GM23338 (cell line): ENCODE results near the gene GDPD5. TPM values are rescaled to one million over a fixed set of nuclear protein-coding genes. Genes with fewer than 3 reads are reported as not detected.

Source experiments
- ATAC-seq: fragments of 200-7000 bp; cut with Tn5 transposase; 3 replicates; pipeline ENCODE4 v1.9.1; 2020
- DNase-seq: peaks from one replicate; pipeline ENCODE4 v3.0.0-alpha.2; 2015; ENCODE audit warnings: low spot score
- H2AFZ ChIP-seq: fragments of 200-600 bp; sonication (generic); 2 replicates; pipeline ENCODE4 v1.8.0; 2016; ENCODE audit warnings: antibody characterized with exemption, mild to moderate bottlenecking, moderate library complexity
- H3F3A ChIP-seq: fragments of 200-600 bp; sonication (generic); replicated peaks from 2 replicates; pipeline ENCODE4 v1.8.0; 2017; ENCODE audit warnings: antibody characterized with exemption, mixed run types, low read depth
- H3K27ac ChIP-seq: fragments of 200-600 bp; sonication (generic); 2 replicates; pipeline ENCODE4 v1.6.1; 2016; ENCODE audit warnings: low read depth
- H3K27me3 ChIP-seq: fragments of 200-600 bp; sonication (generic); 2 replicates; pipeline ENCODE4 v1.8.0; 2016; ENCODE audit warnings: mild to moderate bottlenecking, mixed run types, moderate library complexity; ENCODE audit not compliant: insufficient read depth
- H3K36me3 ChIP-seq: fragments of 200-600 bp; sonication (generic); 2 replicates; pipeline ENCODE4 v1.8.0; 2016; ENCODE audit warnings: mild to moderate bottlenecking; ENCODE audit not compliant: insufficient read depth
- H3K4me1 ChIP-seq: fragments of 200-600 bp; sonication (generic); 2 replicates; pipeline ENCODE4 v1.8.0; 2016; ENCODE audit warnings: mild to moderate bottlenecking, moderate library complexity; ENCODE audit not compliant: insufficient read depth
- H3K4me2 ChIP-seq: fragments of 200-600 bp; sonication (generic); 2 replicates; pipeline ENCODE4 v1.7.1; 2017; ENCODE audit warnings: mixed run types
- H3K4me3 ChIP-seq: fragments of 200-600 bp; sonication (generic); 2 replicates; pipeline ENCODE4 v1.6.1; 2016; ENCODE audit warnings: mixed run types
- H3K79me2 ChIP-seq: fragments of 200-600 bp; sonication (generic); replicated peaks from 2 replicates; pipeline ENCODE4 v1.8.0; 2017; ENCODE audit warnings: mild to moderate bottlenecking; ENCODE audit not compliant: insufficient read depth
- H3K9me2 ChIP-seq: fragments of 200-600 bp; sonication (generic); 2 replicates; pipeline ENCODE4 v1.8.0; 2017; ENCODE audit not compliant: insufficient read depth
- H4K20me1 ChIP-seq: fragments of 200-600 bp; sonication (generic); replicated peaks from 2 replicates; pipeline ENCODE4 v1.8.0; 2017; ENCODE audit warnings: mild to moderate bottlenecking; ENCODE audit not compliant: insufficient read depth
- H3K27ac Mint-ChIP-seq: 2 replicates; pipeline ENCODE4 v1.8.0; 2020; ENCODE audit warnings: inconsistent platforms, mild to moderate bottlenecking, moderate library complexity, mixed read lengths
- H3K27me3 Mint-ChIP-seq: 3 replicates; pipeline ENCODE4 v1.8.0; 2022; ENCODE audit warnings: low read depth, mild to moderate bottlenecking, moderate library complexity, mixed read lengths, inconsistent platforms; ENCODE audit not compliant: insufficient read depth, poor library complexity
- H3K36me3 Mint-ChIP-seq: 3 replicates; pipeline ENCODE4 v1.8.0; 2021; ENCODE audit warnings: low read depth, mild to moderate bottlenecking, inconsistent platforms, moderate library complexity, mixed read lengths
- H3K4me1 Mint-ChIP-seq: 3 replicates; pipeline ENCODE4 v1.8.0; 2020; ENCODE audit warnings: mild to moderate bottlenecking, inconsistent platforms, mixed read lengths
- H3K4me3 Mint-ChIP-seq: 3 replicates; pipeline ENCODE4 v1.8.0; 2021; ENCODE audit warnings: moderate library complexity, mild to moderate bottlenecking, inconsistent platforms, mixed read lengths
- H3K9me3 Mint-ChIP-seq: 3 replicates; pipeline ENCODE4 v1.8.0; 2020; ENCODE audit warnings: moderate library complexity, mild to moderate bottlenecking, inconsistent platforms, mixed read lengths
- CREB1 ChIP-seq: fragments of 250-450 bp; sonication (Bioruptor Pico); IDR thresholded peaks from 2 replicates; pipeline ENCODE4 v1.5.0; 2020; ENCODE audit warnings: low read depth, mild to moderate bottlenecking, moderate library complexity
- CTCF ChIP-seq, 2 experiments: fragments of 200-600 bp in 1 of 2; sonication (generic) in 1 of 2; conservative IDR thresholded peaks; 2 replicates each; pipeline versions ENCODE4 v1.5.1 to v1.6.1; 2016 to 2017; ENCODE audit warnings: antibody characterized with exemption in 2 of 2, low read depth in 2 of 2, mild to moderate bottlenecking in 2 of 2, moderate library complexity in 1 of 2
- ETS1 ChIP-seq: IDR thresholded peaks from 2 replicates; pipeline ENCODE4 v1.6.1; 2016; ENCODE audit warnings: antibody characterized with exemption
- EZH2 ChIP-seq: fragments of 200-600 bp; sonication (generic); IDR thresholded peaks from one replicate; pipeline ENCODE4 v1.8.0; 2017; ENCODE audit warnings: antibody characterized with exemption, mild to moderate bottlenecking, low read depth; ENCODE audit not compliant: unreplicated experiment
- EZH2phosphoT487 ChIP-seq: fragments of 200-600 bp; sonication (generic); IDR thresholded peaks from one replicate; pipeline ENCODE4 v1.8.1; 2018; ENCODE audit warnings: antibody characterized with exemption; ENCODE audit not compliant: unreplicated experiment
- JUNB ChIP-seq: IDR thresholded peaks from one replicate; pipeline ENCODE4 v1.6.1; 2016; ENCODE audit warnings: antibody characterized with exemption; ENCODE audit not compliant: unreplicated experiment
- NANOG ChIP-seq: IDR thresholded peaks from 2 replicates; pipeline ENCODE4 v1.6.1; 2016; ENCODE audit warnings: antibody characterized with exemption, borderline replicate concordance
- POLR2AphosphoS5 ChIP-seq: IDR thresholded peaks from 2 replicates; pipeline ENCODE4 v1.6.1; 2016; ENCODE audit warnings: antibody characterized with exemption, low read depth
- REST ChIP-seq: IDR thresholded peaks from one replicate; pipeline ENCODE4 v1.6.1; 2018; ENCODE audit warnings: antibody characterized with exemption; ENCODE audit not compliant: unreplicated experiment
- STAT1 ChIP-seq: IDR thresholded peaks from one replicate; pipeline ENCODE4 v1.6.1; 2016; ENCODE audit warnings: antibody characterized with exemption; ENCODE audit not compliant: unreplicated experiment
- ZNF114 ChIP-seq: fragments of 250-450 bp; sonication (Bioruptor Pico); IDR thresholded peaks from 2 replicates; pipeline ENCODE4 v1.5.0; 2020; ENCODE audit warnings: mild to moderate bottlenecking, moderate library complexity
- ZNF331 ChIP-seq: fragments of 250-450 bp; sonication (Bioruptor Pico); IDR thresholded peaks from 2 replicates; pipeline ENCODE4 v1.5.0; 2020; ENCODE audit warnings: low read depth, mild to moderate bottlenecking, moderate library complexity
- ZNF462 ChIP-seq: fragments of 250-450 bp; sonication (Bioruptor Pico); IDR thresholded peaks from 2 replicates; pipeline ENCODE4 v1.5.0; 2020; ENCODE audit warnings: mild to moderate bottlenecking, moderate library complexity
- polyA plus RNA-seq: library from polyadenylated mRNA; unstranded; fragments of >200 nt; fragmentation: Nextera tagmentation; extraction: Ambion mirVana; gene quantifications from 2 replicates; pipeline ENCODE4 v1.2.1, GENCODE V29; 2016
- total RNA-seq: library from RNA; depleted of rRNA; stranded (reverse); fragments of >200 nt; shearing (Covaris generic); gene quantifications from 2 replicates; pipeline ENCODE4 v1.2.3, GENCODE V29; 2014

GDPD5 gene
- total and polyA plus RNA-seq, 2 experiments from 2014 or later = 1.6 to 4.9 TPM

- Histone ChIP-seq H3F3A (no peaks in the 10 kb centered on the region), H3K4me1 (0 out of 2 replicates have a peak, but pooled peaks cover 3% of the 10 kb centered on the region), H3K79me2 (no peaks in the 10 kb centered on the region), H3K27ac (no peak overlapping the region), H3K36me3 (no peaks in the 10 kb centered on the region), H3K4me3 (no peak overlapping the region), H3K27me3 (no peaks in the 10 kb centered on the region), H3K9me2 (no peaks in the 10 kb centered on the region), H4K20me1 (no peaks in the 10 kb centered on the region), H3K4me2 (no peak overlapping the region), H2AFZ (no peak overlapping the region; the same call in 1 of the 2 replicates)
- Mint-ChIP-seq H3K27ac (no peak overlapping the region), H3K27me3 (peaks cover 8% of the 10 kb centered on the region), H3K36me3 (no peaks in the 10 kb centered on the region), H3K4me3 (no peak overlapping the region; the same call in 2 of the 3 replicates), H3K4me1 (peaks cover 25% of the 10 kb centered on the region), H3K9me3 (no peaks in the 10 kb centered on the region; the same call in 2 of the 3 replicates)
- ATAC-seq (peak; percentile 14; the same call in 2 of the 3 replicates), DNase-seq (no peak)
- no peak for TF ChIP-seq ZNF331 (CRISPR knock-in tag)
- no peak for TF ChIP-seq ZNF114 (CRISPR knock-in tag)
- TF ChIP-seq ZNF462 = no peak
- TF ChIP-seq CTCF (conservative IDR thresholded peaks at IDR 0.05; ENCODE audit: low read depth in 2 of 2) = no peak
- TF ChIP-seq CREB1 (CRISPR knock-in tag) = no peak
- no peak for TF ChIP-seq EZH2
- TF ChIP-seq EZH2phosphoT487 = no peak
- TF ChIP-seq STAT1 = no peak
- TF ChIP-seq NANOG = no peak
- no peak for TF ChIP-seq JUNB
- no peak for TF ChIP-seq ETS1
- no peak for TF ChIP-seq POLR2AphosphoS5
- no peak for TF ChIP-seq REST
Observed at GRCh38 chr11:75439026-75439425, 86.7 kb downstream of the GDPD5 start.
